GM23248 (cell line): Measurements from ENCODE around the gene SERPIND1. TPM values are rescaled to one million over a fixed set of nuclear protein-coding genes. Genes with fewer than 3 reads are reported as not detected.

Experiments
- DNase-seq: peaks from one replicate; pipeline ENCODE4 v3.0.0-alpha.2; 2015
- H2AFZ ChIP-seq: fragments of 200-600 bp; sonication (generic); 2 replicates; pipeline ENCODE4 v1.6.1; 2016; ENCODE audit warnings: antibody characterized with exemption
- H3F3A ChIP-seq: fragments of 200-600 bp; sonication (generic); 2 replicates; pipeline ENCODE4 v1.6.1; 2016; ENCODE audit warnings: mild to moderate bottlenecking, antibody characterized with exemption, mixed run types; ENCODE audit not compliant: insufficient read depth
- H3K27ac ChIP-seq: fragments of 200-600 bp; sonication (generic); 2 replicates; pipeline ENCODE4 v1.5.1; 2016; ENCODE audit warnings: mild to moderate bottlenecking
- H3K27me3 ChIP-seq: fragments of 200-600 bp; sonication (generic); replicated peaks from 2 replicates; pipeline ENCODE4 v1.6.1; 2016; ENCODE audit warnings: mild to moderate bottlenecking; ENCODE audit not compliant: insufficient read depth
- H3K36me3 ChIP-seq: fragments of 200-600 bp; sonication (generic); 2 replicates; pipeline ENCODE4 v1.6.1; 2016; ENCODE audit warnings: low read depth, mild to moderate bottlenecking
- H3K4me1 ChIP-seq: fragments of 200-600 bp; sonication (generic); 2 replicates; pipeline ENCODE4 v1.6.1; 2016; ENCODE audit warnings: mild to moderate bottlenecking; ENCODE audit not compliant: insufficient read depth
- H3K4me2 ChIP-seq: fragments of 200-600 bp; sonication (generic); one replicate; pipeline ENCODE4 v1.6.1; 2016; ENCODE audit warnings: mild to moderate bottlenecking; ENCODE audit not compliant: unreplicated experiment
- H3K4me3 ChIP-seq: fragments of 200-600 bp; sonication (generic); 2 replicates; pipeline ENCODE4 v1.5.1; 2016; ENCODE audit warnings: mild to moderate bottlenecking
- H3K79me2 ChIP-seq: fragments of 200-600 bp; sonication (generic); 2 replicates; pipeline ENCODE4 v1.6.1; 2016; ENCODE audit warnings: mild to moderate bottlenecking; ENCODE audit not compliant: insufficient read depth
- H3K9ac ChIP-seq: fragments of 200-600 bp; sonication (generic); 2 replicates; pipeline ENCODE4 v1.6.1; 2016; ENCODE audit warnings: mild to moderate bottlenecking
- H3K9me2 ChIP-seq: fragments of 200-600 bp; sonication (generic); 2 replicates; pipeline ENCODE4 v1.6.1; 2016; ENCODE audit warnings: mixed run types, mild to moderate bottlenecking, moderate library complexity; ENCODE audit not compliant: insufficient read depth
- H3K9me3 ChIP-seq: fragments of 200-600 bp; sonication (generic); one replicate; pipeline ENCODE4 v1.6.1; 2017; ENCODE audit warnings: low read depth
- H4K20me1 ChIP-seq: fragments of 200-600 bp; sonication (generic); 2 replicates; pipeline ENCODE4 v1.6.0; 2016; ENCODE audit not compliant: insufficient read depth
- EZH2 ChIP-seq: fragments of 200-600 bp; sonication (generic); IDR thresholded peaks from 2 replicates; pipeline ENCODE4 v1.6.1; 2018; ENCODE audit warnings: antibody characterized with exemption, mild to moderate bottlenecking; ENCODE audit not compliant: insufficient read depth, poor library complexity, severe bottlenecking
- EZH2phosphoT487 ChIP-seq: fragments of 200-600 bp; sonication (generic); IDR thresholded peaks from 2 replicates; pipeline ENCODE4 v1.6.1; 2018; ENCODE audit warnings: antibody characterized with exemption, moderate library complexity, mild to moderate bottlenecking, low read depth; ENCODE audit not compliant: insufficient read depth
- WGBS, 2 experiments: methylation state at CpG; one replicate each; pipeline ENCODE4 v1.1.6; 2015 to 2017; ENCODE audit warnings: low lambda C conversion rate in 2 of 2, low coverage in 1 of 2; ENCODE audit errors: missing lambda C conversion rate in 2 of 2; 5-methylcytosine and 5-hydroxymethylcytosine counted together
- in situ Hi-C: fragments of 300-500 bp; cut with MboI; formaldehyde crosslinking; loops from 2 replicates; pipeline ENCODE4 v1.15.0; 2020
- polyA plus RNA-seq: library from polyadenylated mRNA; unstranded; fragments of >200 nt; fragmentation: Nextera tagmentation; extraction: Ambion mirVana; gene quantifications from 2 replicates; pipeline ENCODE4 v1.2.1, GENCODE V29; 2016
- total RNA-seq: library from RNA; depleted of rRNA; stranded (reverse); fragments of >200 nt; shearing (Covaris generic); gene quantifications from 2 replicates; pipeline ENCODE4 v1.2.3, GENCODE V29; 2014

The SERPIND1 gene
- total and polyA plus RNA-seq, 2 experiments from 2014 or later: 0.26 TPM; not detected in 1

GRCh38 chr22:20771918-20772625 is 1.8 kb upstream of the SERPIND1 start:
- Histone ChIP-seq H3K4me1 (no peaks in the 10 kb centered on the region), H3K27me3 (no peaks in the 10 kb centered on the region), H3K27ac (no peak overlapping the region), H3K4me2 (no peak overlapping the region), H3K36me3 (0 out of 2 replicates have a peak, but pooled peaks cover 3% of the 10 kb centered on the region), H2AFZ (no peak overlapping the region), H4K20me1 (no peaks in the 10 kb centered on the region), H3K9me2 (no peaks in the 10 kb centered on the region), H3K9ac (no peak overlapping the region), H3K4me3 (no peak overlapping the region), H3F3A (no peaks in the 10 kb centered on the region), H3K79me2 (no peaks in the 10 kb centered on the region), H3K9me3 (no peaks in the 10 kb centered on the region)
- TF ChIP-seq EZH2 (no peak), EZH2phosphoT487 (no peak)
- WGBS, 2 experiments: 88% methylated on average over 9 of the region's 9 CpGs
- DNase-seq: no peak
- in situ Hi-C loops: no loop called here

- 98 to 100% methylated on average over 4 of the region's 4 CpGs for WGBS, 2 experiments
- Histone ChIP-seq H3K27me3 (no peaks in the 10 kb centered on the region), H3K9ac (no peak overlapping the region), H3K9me3 (no peaks in the 10 kb centered on the region), H3K9me2 (no peaks in the 10 kb centered on the region), H3K4me1 (peaks cover 13% of the 10 kb centered on the region), H4K20me1 (no peaks in the 10 kb centered on the region), H3K27ac (no peak overlapping the region), H3K4me3 (no peak overlapping the region), H3K4me2 (no peak overlapping the region), H2AFZ (no peak overlapping the region), H3K36me3 (0 out of 2 replicates have a peak, but pooled peaks cover 3% of the 10 kb centered on the region), H3K79me2 (no peaks in the 10 kb centered on the region), H3F3A (0 out of 2 replicates have a peak, but pooled peaks cover 15% of the 10 kb centered on the region)
- TF ChIP-seq EZH2phosphoT487 (no peak), EZH2 (no peak)
- DNase-seq: no peak
- in situ Hi-C loops: no loop called here
Measured at GRCh38 chr22:20774882-20775281, 969 bp downstream of the SERPIND1 start.

- TF ChIP-seq EZH2: no peak
- no peak for TF ChIP-seq EZH2phosphoT487
- Histone ChIP-seq H3K4me3 (no peak overlapping the region), H3F3A (0 out of 2 replicates have a peak, but pooled peaks cover 15% of the 10 kb centered on the region), H3K4me1 (peaks cover 13% of the 10 kb centered on the region), H3K9me3 (no peaks in the 10 kb centered on the region), H4K20me1 (no peaks in the 10 kb centered on the region), H3K4me2 (no peak overlapping the region), H3K27ac (no peak overlapping the region), H3K36me3 (0 out of 2 replicates have a peak, but pooled peaks cover 3% of the 10 kb centered on the region), H3K9me2 (no peaks in the 10 kb centered on the region), H3K9ac (no peak overlapping the region), H3K27me3 (no peaks in the 10 kb centered on the region), H2AFZ (no peak overlapping the region), H3K79me2 (no peaks in the 10 kb centered on the region)
- 97 to 98% methylated on average over 4 of the region's 4 CpGs for WGBS, 2 experiments
- in situ Hi-C loops: no loop called here
- DNase-seq: no peak
Measured at GRCh38 chr22:20775342-20775895, 1.5 kb downstream of the SERPIND1 start.

GRCh38 chr22:20776624-20777405 is 2.9 kb downstream of the SERPIND1 start:
- H3F3A ChIP-seq: 0 out of 2 replicates have a peak, but pooled peaks cover 15% of the 10 kb centered on the region
- H3K9ac ChIP-seq: no peak overlapping the region
- H3K9me3 ChIP-seq: no peaks in the 10 kb centered on the region
- no peak overlapping the region; the same call in 1 of the 2 replicates for H3K27ac ChIP-seq
- no peak overlapping the region for H3K4me2 ChIP-seq
- H3K27me3 ChIP-seq: no peaks in the 10 kb centered on the region
- no peaks in the 10 kb centered on the region for H3K9me2 ChIP-seq
- in situ Hi-C loops: no loop called here
- H3K4me1 ChIP-seq: peaks cover 13% of the 10 kb centered on the region
- no peak for TF ChIP-seq EZH2
- TF ChIP-seq EZH2phosphoT487: no peak
- H2AFZ ChIP-seq: no peak overlapping the region
- WGBS, 2 experiments: 94 to 97% methylated on average over 14 to 17 of the region's 17 CpGs
- H4K20me1 ChIP-seq: no peaks in the 10 kb centered on the region
- H3K79me2 ChIP-seq: no peaks in the 10 kb centered on the region
- no peak for DNase-seq
- 0 out of 2 replicates have a peak, but pooled peaks cover 3% of the 10 kb centered on the region for H3K36me3 ChIP-seq
- no peak overlapping the region for H3K4me3 ChIP-seq
